Thyroid gland (tissue), 4 donors: ENCODE measurements around the gene DCUN1D4.

Source experiments
- POLR2A ChIP-seq, 2 donors: fragments of 450-650 bp; IDR thresholded peaks; one replicate each; pipeline ENCODE4 v1.6.1; 2017; ENCODE audit warnings: antibody characterized with exemption in 2 of 2, mild to moderate bottlenecking in 2 of 2, moderate library complexity in 1 of 2
- TF ChIP-seq, protein P1 (sequence below), 6 experiments: fragments of 200-600 bp in 3 of 6; fragments of 450-650 bp in 3 of 6; sonication (generic) in 3 of 6; IDR thresholded peaks; one replicate each; pipeline ENCODE4 v1.5.1; 2016 to 2019; ENCODE audit warnings: antibody characterized with exemption in 6 of 6, mild to moderate bottlenecking in 2 of 6, inconsistent platforms in 1 of 6, moderate library complexity in 1 of 6

DNA sequence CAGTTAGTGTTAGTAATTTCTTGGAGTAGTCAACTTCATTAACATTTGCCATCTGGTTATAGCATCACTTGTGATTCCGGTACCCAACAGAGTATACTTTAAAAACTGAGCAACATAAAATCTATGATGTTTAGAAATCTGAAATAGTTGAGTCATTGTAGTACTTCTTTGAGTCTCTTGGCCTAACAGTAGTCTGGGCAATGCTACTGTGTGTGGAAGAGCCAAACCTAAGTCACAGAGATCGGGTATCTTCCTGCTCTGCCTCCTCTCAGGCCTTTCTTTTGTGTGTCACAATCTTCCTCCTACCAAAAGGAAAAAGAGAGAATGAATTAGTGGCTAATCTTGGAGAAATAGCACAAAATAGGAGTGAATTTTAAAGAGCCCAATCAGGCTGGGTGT, 25.5 kb downstream of the DCUN1D4 start:
- TF ChIP-seq, protein P1, sequence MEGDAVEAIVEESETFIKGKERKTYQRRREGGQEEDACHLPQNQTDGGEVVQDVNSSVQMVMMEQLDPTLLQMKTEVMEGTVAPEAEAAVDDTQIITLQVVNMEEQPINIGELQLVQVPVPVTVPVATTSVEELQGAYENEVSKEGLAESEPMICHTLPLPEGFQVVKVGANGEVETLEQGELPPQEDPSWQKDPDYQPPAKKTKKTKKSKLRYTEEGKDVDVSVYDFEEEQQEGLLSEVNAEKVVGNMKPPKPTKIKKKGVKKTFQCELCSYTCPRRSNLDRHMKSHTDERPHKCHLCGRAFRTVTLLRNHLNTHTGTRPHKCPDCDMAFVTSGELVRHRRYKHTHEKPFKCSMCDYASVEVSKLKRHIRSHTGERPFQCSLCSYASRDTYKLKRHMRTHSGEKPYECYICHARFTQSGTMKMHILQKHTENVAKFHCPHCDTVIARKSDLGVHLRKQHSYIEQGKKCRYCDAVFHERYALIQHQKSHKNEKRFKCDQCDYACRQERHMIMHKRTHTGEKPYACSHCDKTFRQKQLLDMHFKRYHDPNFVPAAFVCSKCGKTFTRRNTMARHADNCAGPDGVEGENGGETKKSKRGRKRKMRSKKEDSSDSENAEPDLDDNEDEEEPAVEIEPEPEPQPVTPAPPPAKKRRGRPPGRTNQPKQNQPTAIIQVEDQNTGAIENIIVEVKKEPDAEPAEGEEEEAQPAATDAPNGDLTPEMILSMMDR (IDR thresholded peaks at IDR 0.05) = no peak
- no peak for TF ChIP-seq POLR2A (IDR thresholded peaks at IDR 0.05)
